A549 (cell line): Measurements from ENCODE around the gene PYY. TPM values are rescaled to one million over a fixed set of nuclear protein-coding genes. Genes with fewer than 3 reads are reported as not detected.
A peak's percentile ranks its signal among the peaks of the same experiment; 100 is the strongest.

Experiments used
- ATAC-seq, 2 experiments: fragments of 200-7000 bp in 1 of 2; fragments of >200 bp in 1 of 2; cut with Nextera tagmentation in 1 of 2; cut with Tn5 transposase in 1 of 2; 3 replicates each; pipeline versions ENCODE4 v1.8.0 to v1.9.1; 2018 to 2020; ENCODE audit warnings: mild to moderate bottlenecking in 1 of 2, moderate library complexity in 1 of 2
- CTCF ChIA-PET: fragments of 300-600 bp; sonication (Branson Sonifier 250); formaldehyde crosslinking; extraction: SDS; loops from one replicate; lab custom pipeline; 2021; ENCODE audit warnings: antibody characterized with exemption, inconsistent platforms; lab: Yijun Ruan, JAX
- POLR2A ChIA-PET: fragments of 350-600 bp; formaldehyde crosslinking; extraction: SDS; loops from one replicate; lab custom pipeline; 2021; ENCODE audit warnings: antibody characterized with exemption, inconsistent platforms; lab: Yijun Ruan, JAX
- DNase-seq, 2 experiments: peaks; one replicate each; pipeline versions ENCODE4 v3.0.0 to v3.0.0-alpha.2; 2011 to 2016; ENCODE audit warnings: low read depth in 1 of 2, low spot score in 1 of 2
- FAIRE-seq: peaks from 2 replicates; lab custom pipeline; 2011; peaks lifted over from hg19 to GRCh38; lab: Jason Lieb, UNC
- H3K27ac ChIP-seq, 2 experiments: fragments of >200 bp; sonication (Bioruptor Twin); formaldehyde crosslinking; 3 replicates each; pipeline ENCODE4 v1.5.1; 2016 to 2017
- H3K4me1 ChIP-seq: fragments of >200 bp; sonication (Bioruptor Twin); formaldehyde crosslinking; 3 replicates; pipeline ENCODE4 v1.6.1; 2016
- H3K4me2 ChIP-seq: fragments of >200 bp; sonication (Bioruptor Twin); formaldehyde crosslinking; 3 replicates; pipeline ENCODE4 v1.6.1; 2016
- H3K4me3 ChIP-seq: fragments of >200 bp; sonication (Bioruptor Twin); formaldehyde crosslinking; 3 replicates; pipeline ENCODE4 v1.5.1; 2016
- H3K9me3 ChIP-seq: fragments of >200 bp; sonication (Bioruptor Twin); formaldehyde crosslinking; 3 replicates; pipeline ENCODE4 v1.6.1; 2016
- BCL3 ChIP-seq: fragments of >200 bp; sonication (Bioruptor Twin); formaldehyde crosslinking; IDR thresholded peaks from 3 replicates; pipeline ENCODE4 v1.6.1; 2016
- BHLHE40 ChIP-seq: IDR thresholded peaks from 2 replicates; pipeline ENCODE4 v1.6.1; 2012; ENCODE audit warnings: low read depth, low read length, inconsistent platforms
- CBX2 ChIP-seq: fragments of 200-600 bp; sonication (generic); IDR thresholded peaks from 2 replicates; pipeline ENCODE4 v1.6.1; 2016; ENCODE audit warnings: low read depth, mild to moderate bottlenecking, borderline replicate concordance
- CBX8 ChIP-seq: fragments of 200-600 bp; sonication (generic); IDR thresholded peaks from 2 replicates; pipeline ENCODE4 v1.6.1; 2016
- CHD2 ChIP-seq: fragments of 150-350 bp; IDR thresholded peaks from 2 replicates; pipeline ENCODE4 v1.6.1; 2014; ENCODE audit warnings: low read length; ENCODE audit not compliant: partially characterized antibody
- EHF ChIP-seq: fragments of 250-450 bp; sonication (Bioruptor Pico); IDR thresholded peaks from 2 replicates; pipeline ENCODE4 v1.5.0; 2020; ENCODE audit warnings: mild to moderate bottlenecking
- EHMT2 ChIP-seq: fragments of 200-600 bp; sonication (generic); IDR thresholded peaks from 2 replicates; pipeline ENCODE4 v1.6.1; 2016; ENCODE audit warnings: antibody characterized with exemption, low read depth, mild to moderate bottlenecking, moderate library complexity
- ELK1 ChIP-seq: fragments of 150-350 bp; IDR thresholded peaks from 2 replicates; pipeline ENCODE4 v1.6.1; 2014; ENCODE audit warnings: low read depth, mild to moderate bottlenecking, low read length
- EP300 ChIP-seq, 2 experiments: fragments of >200 bp; sonication (Bioruptor Twin); formaldehyde crosslinking; IDR thresholded peaks; 2 replicates in 1 of 2; 3 replicates in 1 of 2; pipeline ENCODE4 v1.6.1; 2016 to 2017
- ESRRA ChIP-seq: fragments of 150-350 bp; IDR thresholded peaks from 2 replicates; pipeline ENCODE4 v1.6.1; 2014; ENCODE audit warnings: mild to moderate bottlenecking, low read length, borderline replicate concordance
- FOSB ChIP-seq: fragments of 250-450 bp; sonication (Bioruptor Pico); IDR thresholded peaks from 2 replicates; pipeline ENCODE4 v1.5.0; 2020; ENCODE audit warnings: mild to moderate bottlenecking, moderate library complexity
- FOSL2 ChIP-seq, 2 experiments: fragments of 450-650 bp in 1 of 2; fragments of >200 bp in 1 of 2; sonication (Bioruptor Twin) in 1 of 2; formaldehyde crosslinking; IDR thresholded peaks; 2 replicates each; pipeline versions ENCODE4 v1.5.0 to v1.6.1; 2016 to 2020; ENCODE audit warnings: mild to moderate bottlenecking in 1 of 2, moderate library complexity in 1 of 2
- GATA3 ChIP-seq: IDR thresholded peaks from 2 replicates; pipeline ENCODE4 v1.6.1; 2012; ENCODE audit warnings: borderline replicate concordance
- HEYL ChIP-seq: fragments of 250-450 bp; sonication (Bioruptor Pico); IDR thresholded peaks from 2 replicates; pipeline ENCODE4 v1.8.0; 2021; ENCODE audit warnings: mild to moderate bottlenecking, moderate library complexity
- HOXB13 ChIP-seq: fragments of 250-450 bp; sonication (Bioruptor Pico); IDR thresholded peaks from 2 replicates; pipeline ENCODE4 v1.5.0; 2020; ENCODE audit warnings: low read depth, mild to moderate bottlenecking, moderate library complexity
- HOXB5 ChIP-seq: fragments of 250-450 bp; sonication (Bioruptor Pico); IDR thresholded peaks from 2 replicates; pipeline ENCODE4 v1.5.0; 2020; ENCODE audit warnings: mild to moderate bottlenecking, moderate library complexity
- JUN ChIP-seq, 2 experiments: fragments of >200 bp; sonication (Bioruptor Twin); formaldehyde crosslinking; IDR thresholded peaks; 2 replicates in 1 of 2; 3 replicates in 1 of 2; pipeline ENCODE4 v1.6.1; 2016 to 2017
- KDM1A ChIP-seq: fragments of 200-600 bp; sonication (generic); IDR thresholded peaks from 2 replicates; pipeline ENCODE4 v1.6.1; 2016; ENCODE audit warnings: low read depth, mild to moderate bottlenecking
- KDM5A ChIP-seq: fragments of 200-600 bp; sonication (generic); IDR thresholded peaks from 2 replicates; pipeline ENCODE4 v1.6.1; 2016; ENCODE audit warnings: antibody characterized with exemption, mild to moderate bottlenecking
- MAFK ChIP-seq: fragments of 450-650 bp; IDR thresholded peaks from 2 replicates; pipeline ENCODE4 v1.6.1; 2014; ENCODE audit not compliant: partially characterized antibody
- NFE2L2 ChIP-seq: fragments of 150-350 bp; conservative IDR thresholded peaks from 2 replicates; pipeline ENCODE4 v1.6.1; 2014; ENCODE audit warnings: low read length
- NPAS2 ChIP-seq: fragments of 250-450 bp; sonication (Bioruptor Pico); IDR thresholded peaks from 2 replicates; pipeline ENCODE4 v1.8.0; 2022; ENCODE audit warnings: mild to moderate bottlenecking, moderate library complexity, borderline replicate concordance
- PBX3 ChIP-seq: IDR thresholded peaks from 2 replicates; pipeline ENCODE4 v1.6.1; 2012
- POLR2A ChIP-seq: IDR thresholded peaks from 2 replicates; pipeline ENCODE4 v1.6.1; 2012; ENCODE audit warnings: mild to moderate bottlenecking, low read length
- RAD21 ChIP-seq, 2 experiments: fragments of >200 bp in 1 of 2; sonication (Bioruptor Twin) in 1 of 2; formaldehyde crosslinking in 1 of 2; IDR thresholded peaks in 1 of 2; conservative IDR thresholded peaks in 1 of 2; 2 replicates in 1 of 2; 3 replicates in 1 of 2; pipeline ENCODE4 v1.6.1; 2012 to 2018; ENCODE audit warnings: inconsistent platforms in 1 of 2
- RCOR1 ChIP-seq: fragments of 150-350 bp; IDR thresholded peaks from 2 replicates; pipeline ENCODE4 v1.6.1; 2014; ENCODE audit warnings: antibody characterized with exemption, low read length, low read depth
- ZC3H11A ChIP-seq: fragments of 450-650 bp; IDR thresholded peaks from 2 replicates; pipeline ENCODE4 v1.6.1; 2014; ENCODE audit warnings: antibody characterized with exemption, mild to moderate bottlenecking
- ZFP36 ChIP-seq: fragments of 450-650 bp; IDR thresholded peaks from 2 replicates; pipeline ENCODE4 v1.6.1; 2014; ENCODE audit warnings: borderline replicate concordance; ENCODE audit not compliant: partially characterized antibody
- ZNF302 ChIP-seq: fragments of 250-450 bp; sonication (Bioruptor Pico); IDR thresholded peaks from 2 replicates; pipeline ENCODE4 v1.9.0; 2021; ENCODE audit warnings: inconsistent platforms, mild to moderate bottlenecking, moderate library complexity
- WGBS: methylation state at CpG from one replicate; pipeline ENCODE4 v1.1.6; 2017; ENCODE audit errors: missing lambda C conversion rate; 5-methylcytosine and 5-hydroxymethylcytosine counted together
- polyA plus RNA-seq, 4 experiments: library from polyadenylated mRNA; depleted of rRNA in 3 of 4; stranded (reverse); fragments of >200 nt; fragmentation: RNase III in 1 of 4; extraction: RNeasy Plus Mini Kit Qiagen cat#74134 plus additional on column Dnase treatment in 1 of 4; gene quantifications; 2 replicates in 3 of 4; 3 replicates in 1 of 4; pipeline ENCODE4 v1.2.3, GENCODE V29; 2011 to 2017
- TF ChIP-seq, protein P1 (sequence below): fragments of >200 bp; sonication (Bioruptor Twin); formaldehyde crosslinking; IDR thresholded peaks from 2 replicates; pipeline ENCODE4 v1.6.1; 2016
- TF ChIP-seq, protein P2 (sequence below): fragments of 250-450 bp; sonication (Bioruptor Pico); IDR thresholded peaks from 2 replicates; pipeline ENCODE4 v1.5.0; 2020; ENCODE audit warnings: low read depth, mild to moderate bottlenecking, moderate library complexity
- TF ChIP-seq, protein P3 (sequence below): IDR thresholded peaks from 2 replicates; pipeline ENCODE4 v1.6.1; 2012

Gene PYY
- polyA plus RNA-seq, 2 of the 4 experiments (the other 2 are of a cell fraction), result not detected

DNA sequence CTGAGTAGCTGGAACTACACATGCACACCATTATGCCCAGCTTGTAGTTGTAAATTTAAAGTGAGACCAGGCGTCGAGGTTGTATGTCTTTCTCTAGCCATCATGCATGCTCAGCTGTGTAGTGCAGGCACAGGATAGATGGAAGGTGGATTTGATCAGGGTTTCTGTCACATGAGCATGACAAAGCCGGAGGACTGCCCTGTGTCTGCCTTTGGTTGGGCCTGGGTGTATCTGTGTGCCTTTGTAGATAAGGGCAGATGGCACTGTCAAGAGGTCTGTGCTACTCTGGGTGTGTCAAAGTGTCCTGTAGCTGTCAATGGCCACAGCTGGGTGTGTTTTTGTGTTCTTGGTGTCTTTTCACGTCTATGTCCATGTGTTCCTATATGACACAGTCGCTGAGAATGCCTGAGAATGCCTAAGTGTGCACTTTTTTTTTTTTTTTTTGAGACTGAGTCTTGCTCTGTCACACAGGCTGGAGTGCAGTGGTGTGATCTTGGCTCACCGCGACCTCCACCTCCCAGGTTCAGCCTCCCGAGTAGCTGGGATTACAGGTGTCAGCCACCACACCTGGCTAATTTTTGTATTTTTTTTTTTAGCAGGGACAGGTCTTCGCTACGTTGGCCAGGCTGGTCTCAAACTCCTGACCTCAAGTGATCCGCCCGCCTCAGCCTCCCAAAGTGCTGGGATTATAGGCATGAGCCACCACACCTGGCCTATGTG is 46.6 kb upstream of the PYY start:
- H3K27ac ChIP-seq, result no peak overlapping the region
- WGBS, result 83% methylated on average over 12 of the region's 12 CpGs
- no peak for TF ChIP-seq POLR2A
- no peak for TF ChIP-seq EHMT2
- TF ChIP-seq, protein P1, sequence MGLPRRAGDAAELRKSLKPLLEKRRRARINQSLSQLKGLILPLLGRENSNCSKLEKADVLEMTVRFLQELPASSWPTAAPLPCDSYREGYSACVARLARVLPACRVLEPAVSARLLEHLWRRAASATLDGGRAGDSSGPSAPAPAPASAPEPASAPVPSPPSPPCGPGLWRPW, result no peak
- TF ChIP-seq NPAS2, result no peak
- TF ChIP-seq FOSL2 (IDR thresholded peaks at IDR 0.05), result no peak
- no peak for TF ChIP-seq FOSL2 (CRISPR knock-in tag; IDR thresholded peaks at IDR 0.05)
- no peak for TF ChIP-seq KDM1A
- TF ChIP-seq EP300 (IDR thresholded peaks at IDR 0.05), result no peak
- no peak for TF ChIP-seq EHF (CRISPR knock-in tag)
- no peak for TF ChIP-seq HOXB13 (CRISPR knock-in tag)
- TF ChIP-seq CHD2, result no peak
- TF ChIP-seq HOXB5 (CRISPR knock-in tag), result no peak
- no peak for TF ChIP-seq ELK1
- TF ChIP-seq ESRRA, result no peak
- TF ChIP-seq JUN (IDR thresholded peaks at IDR 0.05), result no peak
- TF ChIP-seq PBX3, result no peak
- no peak for TF ChIP-seq BHLHE40
- TF ChIP-seq ZFP36, result no peak
- no peak for TF ChIP-seq RAD21 (conservative IDR thresholded peaks at IDR 0.05 in 1 of 2, IDR thresholded peaks at IDR 0.05 in 1 of 2)
- TF ChIP-seq KDM5A, result no peak
- FAIRE-seq (no peak), ATAC-seq (peak in 1 of 2 experiments; percentile 7; a peak in 1 of 6 replicates), DNase-seq (no peak)
- H3K4me2 ChIP-seq, result no peak overlapping the region
- POLR2A ChIA-PET, result no interaction called here
- H3K4me3 ChIP-seq, result no peak overlapping the region
- H3K9me3 ChIP-seq, result no peaks in the 10 kb centered on the region
- peaks cover 7% of the 10 kb centered on the region; the same call in 1 of the 3 replicates for H3K4me1 ChIP-seq
- CTCF ChIA-PET, result interaction anchor here (0.5 to 24.9 kb wide), 7 partner anchors 9 to 154 kb away, joined by 3 to 657 read pairs (median 4); partner anchors contain the start of genes CD300LG, PPY and PYY

GRCh38 chr17:43999024-43999423 is 45.3 kb upstream of the PYY start:
- Histone ChIP-seq H3K9me3 (no peaks in the 10 kb centered on the region), H3K4me3 (no peak overlapping the region), H3K4me1 (peaks cover 10% of the 10 kb centered on the region; the same call in 1 of the 3 replicates), H3K27ac (no peak overlapping the region), H3K4me2 (no peak overlapping the region)
- CTCF ChIA-PET, result interaction anchor here (0.9 to 24.9 kb wide), 8 partner anchors 9 to 157 kb away, joined by 3 to 657 read pairs (median 8); partner anchors contain the start of genes PPY and PYY
- DNase-seq (no peak), ATAC-seq (no peak), FAIRE-seq (no peak)
- POLR2A ChIA-PET, result interaction anchor here (0.7 kb wide), 1 partner anchor 58 kb away, joined by 5 read pairs; no protein-coding TSS in a partner anchor
- 74% methylated on average over 4 of the region's 4 CpGs for WGBS
- TF ChIP-seq NPAS2 (no peak), HEYL (CRISPR knock-in tag) (no peak), CBX2 (no peak), RCOR1 (no peak), KDM5A (no peak), CBX8 (no peak), GATA3 (no peak), FOSB (no peak), HOXB13 (CRISPR knock-in tag) (no peak), BCL3 (no peak), ZC3H11A (no peak), ZNF302 (CRISPR knock-in tag) (no peak), ELK1 (no peak), MAFK (no peak), NFE2L2 (no peak)
- TF ChIP-seq, protein P2, sequence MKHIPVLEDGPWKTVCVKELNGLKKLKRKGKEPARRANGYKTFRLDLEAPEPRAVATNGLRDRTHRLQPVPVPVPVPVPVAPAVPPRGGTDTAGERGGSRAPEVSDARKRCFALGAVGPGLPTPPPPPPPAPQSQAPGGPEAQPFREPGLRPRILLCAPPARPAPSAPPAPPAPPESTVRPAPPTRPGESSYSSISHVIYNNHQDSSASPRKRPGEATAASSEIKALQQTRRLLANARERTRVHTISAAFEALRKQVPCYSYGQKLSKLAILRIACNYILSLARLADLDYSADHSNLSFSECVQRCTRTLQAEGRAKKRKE (CRISPR knock-in tag), result no peak
- TF ChIP-seq, protein P1, result no peak
- TF ChIP-seq, protein P3, sequence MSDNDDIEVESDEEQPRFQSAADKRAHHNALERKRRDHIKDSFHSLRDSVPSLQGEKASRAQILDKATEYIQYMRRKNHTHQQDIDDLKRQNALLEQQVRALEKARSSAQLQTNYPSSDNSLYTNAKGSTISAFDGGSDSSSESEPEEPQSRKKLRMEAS, result no peak
